H7 (cell line): Measurements from ENCODE around the gene AADACL2. TPM values are rescaled to one million over a fixed set of nuclear protein-coding genes. Genes with fewer than 3 reads are reported as not detected.
"Not testable (repeated sequence)": the region's sequence is repeated elsewhere in the genome, so short reads cannot be mapped to it uniquely, and the experiment has no call there.

Source experiments
- DNase-seq: peaks from one replicate; pipeline ENCODE4 v3.0.0; 2012
- H3K27me3 ChIP-seq: 2 replicates; pipeline ENCODE4 v1.6.0; 2011; ENCODE audit warnings: mild to moderate bottlenecking, low read length; ENCODE audit not compliant: control insufficient read depth, insufficient read depth
- H3K36me3 ChIP-seq: replicated peaks from 2 replicates; pipeline ENCODE4 v1.5.1; 2011; ENCODE audit warnings: low read length; ENCODE audit not compliant: control insufficient read depth, insufficient read depth
- H3K4me3 ChIP-seq: 2 replicates; pipeline ENCODE4 v1.5.1; 2011; ENCODE audit warnings: low read depth, mild to moderate bottlenecking, control low read depth, low read length, moderate library complexity; ENCODE audit not compliant: insufficient read depth
- total RNA-seq: library from RNA; depleted of rRNA; stranded (reverse); fragments of >200 nt; shearing (Covaris generic); gene quantifications from 2 replicates; pipeline ENCODE4 v1.2.3, GENCODE V29; 2014

AADACL2 gene
- total RNA-seq, 1 experiment from 2014 or later: not detected

DNA sequence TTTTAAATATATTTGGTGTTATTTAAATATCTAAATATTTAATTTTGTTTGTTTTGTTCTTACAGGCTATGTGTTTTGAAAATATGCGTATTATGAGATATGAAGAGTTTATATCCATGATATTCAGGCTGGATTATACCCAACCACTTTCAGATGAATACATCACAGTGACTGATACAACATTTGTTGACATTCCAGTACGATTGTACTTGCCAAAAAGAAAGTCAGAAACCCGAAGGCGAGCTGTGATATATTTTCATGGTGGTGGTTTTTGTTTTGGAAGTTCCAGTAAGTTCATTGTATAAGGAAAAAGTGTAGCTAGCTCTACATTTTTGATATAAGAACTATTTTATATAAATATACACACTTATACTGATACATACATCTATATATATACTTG, 6.9 kb downstream of the AADACL2 start:
- Histone ChIP-seq H3K36me3 (no peaks in the 10 kb centered on the region), H3K4me3 (no peak overlapping the region), H3K27me3 (no peaks in the 10 kb centered on the region)
- no peak for DNase-seq

DNA sequence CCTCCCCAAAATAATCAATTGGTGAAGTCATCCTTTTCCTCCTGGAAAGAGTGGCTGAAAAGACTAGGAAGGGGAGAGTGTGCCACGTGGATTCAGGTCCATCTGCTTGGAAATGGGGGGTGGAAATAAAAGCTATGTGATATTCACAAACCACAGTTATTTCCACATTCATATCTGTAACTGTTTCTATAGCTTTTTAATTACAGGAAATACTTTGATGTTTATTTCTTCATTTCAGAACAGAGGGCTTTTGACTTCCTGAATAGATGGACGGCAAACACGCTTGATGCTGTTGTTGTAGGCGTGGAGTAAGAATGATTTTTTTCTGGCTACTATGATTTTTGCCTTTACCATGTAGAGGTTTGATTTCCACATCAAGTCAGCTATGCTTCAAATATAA, 10.1 kb downstream of the AADACL2 start:
- DNase-seq: no peak
- Histone ChIP-seq H3K36me3 (no peaks in the 10 kb centered on the region), H3K4me3 (no peak overlapping the region), H3K27me3 (no peaks in the 10 kb centered on the region)

DNA sequence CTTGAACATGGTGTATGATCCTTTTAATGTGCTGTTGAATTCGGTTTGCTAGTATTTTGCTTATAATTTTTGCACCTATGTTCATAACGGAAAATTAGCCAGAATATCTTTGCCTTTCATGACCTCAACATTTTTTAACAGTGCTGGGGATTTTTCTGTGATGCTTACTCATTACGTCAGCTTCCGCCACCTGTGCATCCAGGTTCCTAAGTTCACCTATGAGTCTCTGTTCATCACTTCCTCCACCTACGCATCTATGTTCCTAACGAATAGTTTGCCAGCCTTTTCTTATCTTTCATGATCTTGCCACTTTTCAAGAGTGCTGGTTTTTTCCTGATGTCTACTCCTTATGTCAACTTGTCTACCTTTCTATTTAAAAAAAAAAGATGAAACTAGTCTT, 16.5 kb downstream of the AADACL2 start:
- Histone ChIP-seq H3K4me3 (no peak overlapping the region), H3K27me3 (no peaks in the 10 kb centered on the region), H3K36me3 (no peaks in the 10 kb centered on the region)
- DNase-seq: no peak

DNA sequence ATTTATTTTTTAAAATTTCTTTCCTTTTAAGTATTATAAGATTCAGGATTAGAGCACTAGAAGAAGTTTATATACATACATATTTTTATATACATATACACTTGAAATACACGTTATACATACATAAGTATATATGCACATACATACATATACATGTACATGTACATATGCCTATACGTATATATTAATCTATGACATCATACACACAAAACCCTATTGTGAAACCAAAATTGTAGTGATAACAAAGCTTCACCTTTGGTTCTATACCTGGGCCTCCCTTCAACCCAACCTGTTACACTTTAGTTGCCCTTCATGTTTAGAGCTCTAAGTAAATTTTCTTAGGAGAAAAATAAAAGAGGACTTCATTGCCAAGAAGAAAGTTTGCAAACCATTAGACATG, 17.0 kb downstream of the AADACL2 start:
- Histone ChIP-seq H3K4me3 (no peak overlapping the region), H3K27me3 (no peaks in the 10 kb centered on the region), H3K36me3 (no peaks in the 10 kb centered on the region)
- DNase-seq: no peak

DNA sequence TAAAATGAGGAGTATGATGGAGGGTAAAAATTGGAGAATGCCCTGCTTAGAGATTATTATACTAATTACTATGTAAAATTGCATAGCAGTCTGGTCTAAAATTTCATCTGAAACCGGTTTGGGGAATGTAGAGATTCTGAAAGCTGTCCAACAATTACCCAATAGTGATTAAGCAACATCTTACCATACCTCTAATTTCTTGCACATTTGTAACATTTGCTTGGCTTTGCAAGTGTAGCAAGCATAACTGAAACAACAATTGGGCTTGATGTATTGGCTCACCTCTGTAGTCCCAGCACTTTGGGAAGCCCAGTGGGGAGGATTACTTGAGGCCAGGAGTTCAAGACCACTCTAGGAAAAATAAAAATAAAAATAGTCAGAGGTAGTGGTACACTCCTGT, 17.4 kb downstream of the AADACL2 start:
- Histone ChIP-seq H3K4me3 (no peak overlapping the region), H3K36me3 (no peaks in the 10 kb centered on the region), H3K27me3 (no peaks in the 10 kb centered on the region)
- no peak for DNase-seq

DNA sequence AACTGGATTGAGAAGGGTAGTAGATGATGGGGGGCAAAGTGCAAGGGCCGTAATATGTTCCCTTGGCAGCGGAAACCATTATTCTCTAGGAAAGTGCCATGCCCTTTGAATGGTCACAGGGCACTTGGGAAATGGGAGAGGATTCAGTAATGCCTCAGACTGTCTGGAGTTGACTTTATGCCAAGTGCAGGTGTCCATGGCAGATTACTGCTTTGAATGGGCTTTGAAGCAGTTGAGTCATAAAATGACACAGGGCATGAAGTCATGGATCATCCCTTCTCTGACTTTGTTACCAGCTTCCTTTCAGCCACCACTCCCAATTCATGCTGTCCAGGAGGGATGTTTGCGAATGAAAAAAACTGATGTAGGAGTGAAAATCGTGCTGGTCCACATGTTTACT, 20.1 kb downstream of the AADACL2 start:
- Histone ChIP-seq H3K27me3 (no peaks in the 10 kb centered on the region), H3K4me3 (no peak overlapping the region), H3K36me3 (no peaks in the 10 kb centered on the region)
- no peak for DNase-seq

DNA sequence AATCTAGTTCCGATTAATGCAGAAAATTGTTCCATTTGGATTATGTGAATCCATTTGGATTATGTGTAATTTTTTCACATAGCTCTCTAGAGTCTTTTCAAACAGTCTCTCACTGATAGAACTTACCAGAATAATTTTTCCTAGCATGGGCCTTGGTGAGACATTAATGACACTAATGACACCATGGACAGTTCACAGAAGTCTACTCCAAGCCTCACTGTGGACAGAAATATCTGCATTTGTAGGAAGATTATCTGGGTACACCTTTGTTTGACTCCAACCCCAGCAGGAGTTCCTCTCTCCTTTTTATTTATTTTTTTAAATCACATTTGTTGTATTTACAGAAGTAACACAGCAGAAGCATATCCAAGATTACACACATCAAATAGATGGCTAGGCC, 27.9 kb downstream of the AADACL2 start:
- Histone ChIP-seq H3K27me3 (no peaks in the 10 kb centered on the region), H3K4me3 (no peak overlapping the region), H3K36me3 (no peaks in the 10 kb centered on the region)
- no peak for DNase-seq

DNA sequence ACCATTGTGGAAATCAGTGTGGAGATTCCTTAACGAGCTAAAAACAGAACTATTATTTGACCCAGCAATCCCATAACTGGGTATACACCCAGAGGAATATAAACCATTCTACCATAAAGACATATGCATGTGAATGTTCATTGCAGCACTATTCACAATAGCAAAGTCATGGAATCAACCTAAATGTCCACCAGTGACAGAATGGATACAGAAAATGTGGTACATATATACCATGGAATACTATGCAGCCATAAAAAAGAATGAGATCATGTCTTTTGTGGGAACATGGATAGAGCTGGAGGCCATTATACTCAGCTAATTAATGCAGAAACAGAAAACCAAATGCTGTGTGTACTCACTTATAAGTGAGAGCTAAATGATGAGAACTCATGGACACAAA, 31.0 kb downstream of the AADACL2 start:
- not testable (repeated sequence) for DNase-seq, H3K36me3 ChIP-seq, H3K4me3 ChIP-seq, H3K27me3 ChIP-seq

DNA sequence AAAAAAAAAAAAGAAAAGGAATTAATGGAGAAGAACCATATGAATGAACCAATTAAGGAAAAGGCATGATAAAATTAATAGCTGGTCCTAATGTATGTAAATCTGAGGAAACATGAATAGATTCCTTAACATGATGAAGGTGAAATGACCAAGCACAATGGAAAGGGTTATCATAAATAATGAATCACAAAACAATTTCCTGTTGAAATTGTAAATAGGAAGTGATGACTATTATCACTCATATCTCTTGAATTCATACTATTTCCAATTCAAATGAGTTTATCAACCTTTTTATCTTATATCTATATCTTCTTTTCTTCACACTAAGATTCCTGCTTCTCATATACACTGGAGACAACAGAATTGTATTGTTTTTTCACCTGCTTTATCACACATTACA, 32.0 kb downstream of the AADACL2 start:
- Histone ChIP-seq H3K27me3 (no peaks in the 10 kb centered on the region), H3K36me3 (no peaks in the 10 kb centered on the region), H3K4me3 (no peak overlapping the region)
- no peak for DNase-seq

DNA sequence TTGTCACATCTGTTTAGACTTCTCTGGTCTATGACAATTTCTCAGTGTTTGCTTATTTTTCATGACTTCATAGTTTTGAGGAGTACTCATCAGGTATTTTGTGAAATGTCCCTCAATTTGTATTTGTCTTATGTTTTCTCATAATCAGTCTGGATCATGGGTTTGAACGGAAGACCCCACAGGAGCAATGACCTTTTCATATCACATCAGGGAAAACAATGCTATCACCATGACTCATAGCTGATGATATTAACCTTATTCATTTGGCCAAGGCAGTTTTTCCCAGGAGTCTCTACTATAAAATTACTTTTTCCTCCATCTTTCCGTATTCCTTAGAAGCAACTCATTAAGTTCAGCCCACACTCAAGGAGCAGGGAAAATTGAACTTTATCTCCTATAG, 32.7 kb downstream of the AADACL2 start:
- H3K27me3 ChIP-seq: no peaks in the 10 kb centered on the region
- no peak overlapping the region for H3K4me3 ChIP-seq
- DNase-seq: no peak
- no peaks in the 10 kb centered on the region for H3K36me3 ChIP-seq

DNA sequence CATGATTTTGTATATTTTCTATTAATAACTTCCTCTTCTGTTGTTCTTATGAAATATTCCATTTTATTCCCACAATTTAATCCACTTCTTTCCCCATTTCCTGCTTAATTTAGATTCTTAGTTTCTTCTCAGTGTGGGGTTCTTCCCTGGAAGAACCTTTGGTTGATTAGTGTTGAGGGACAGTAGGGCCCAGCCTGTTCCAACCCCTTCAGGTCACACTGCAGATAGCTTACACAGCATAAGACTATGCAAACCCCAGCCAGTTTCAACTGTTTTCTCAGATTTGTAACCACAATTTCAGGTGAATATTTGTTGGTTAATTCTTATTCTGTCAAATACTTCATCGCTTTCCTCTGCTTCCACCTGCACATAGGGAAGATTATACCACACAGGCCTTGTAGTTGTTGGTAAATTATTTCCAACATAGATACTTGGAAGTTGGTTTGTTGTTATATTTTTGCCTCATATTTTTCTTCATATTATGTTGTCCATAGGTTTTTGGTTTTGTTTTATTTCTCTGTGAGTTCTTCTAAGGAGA, 34.7 kb downstream of the AADACL2 start:
- Histone ChIP-seq H3K4me3 (no peak overlapping the region), H3K27me3 (no peaks in the 10 kb centered on the region), H3K36me3 (no peaks in the 10 kb centered on the region)
- DNase-seq: no peak

DNA sequence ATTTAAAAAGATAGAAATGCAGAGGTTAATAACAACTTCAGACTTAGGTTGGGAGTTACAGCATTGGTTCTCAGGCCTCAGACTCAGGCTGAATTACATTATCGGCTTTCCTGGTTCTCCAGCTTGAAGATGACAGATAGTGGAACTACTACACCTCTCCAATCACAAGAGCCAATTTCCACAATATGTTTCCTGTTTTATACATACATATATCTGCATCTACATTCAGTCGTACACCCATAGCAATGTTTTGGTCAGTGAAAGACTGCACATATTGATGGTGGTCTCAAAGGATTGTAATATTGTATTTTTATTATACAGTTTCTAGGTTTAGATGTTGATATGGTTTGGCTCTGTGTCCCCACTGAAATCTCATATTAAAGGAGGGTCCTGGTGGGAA, 35.4 kb downstream of the AADACL2 start:
- DNase-seq: no peak
- no peak overlapping the region for H3K4me3 ChIP-seq
- no peaks in the 10 kb centered on the region for H3K27me3 ChIP-seq
- no peaks in the 10 kb centered on the region for H3K36me3 ChIP-seq

DNA sequence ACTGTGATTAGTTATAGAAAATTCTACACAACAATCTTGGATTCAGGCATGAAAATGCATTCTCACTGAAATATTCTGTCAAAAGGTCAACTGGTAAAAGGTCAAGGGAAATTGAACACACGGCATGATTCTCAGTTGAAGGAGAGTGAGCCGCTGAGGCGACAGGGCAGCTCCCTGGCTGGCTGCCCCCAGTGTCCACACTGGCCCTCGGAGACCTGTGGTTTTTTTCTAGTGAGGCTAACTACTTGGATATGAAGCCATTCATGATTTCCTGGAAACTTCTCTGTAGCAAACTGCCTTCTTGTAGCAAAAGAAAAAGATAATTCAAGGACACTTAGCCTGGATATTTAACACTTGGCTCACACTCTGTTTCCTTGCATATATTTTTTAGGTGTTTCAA, 37.2 kb downstream of the AADACL2 start:
- Histone ChIP-seq H3K36me3 (no peaks in the 10 kb centered on the region), H3K4me3 (no peak overlapping the region), H3K27me3 (no peaks in the 10 kb centered on the region)
- no peak for DNase-seq

DNA sequence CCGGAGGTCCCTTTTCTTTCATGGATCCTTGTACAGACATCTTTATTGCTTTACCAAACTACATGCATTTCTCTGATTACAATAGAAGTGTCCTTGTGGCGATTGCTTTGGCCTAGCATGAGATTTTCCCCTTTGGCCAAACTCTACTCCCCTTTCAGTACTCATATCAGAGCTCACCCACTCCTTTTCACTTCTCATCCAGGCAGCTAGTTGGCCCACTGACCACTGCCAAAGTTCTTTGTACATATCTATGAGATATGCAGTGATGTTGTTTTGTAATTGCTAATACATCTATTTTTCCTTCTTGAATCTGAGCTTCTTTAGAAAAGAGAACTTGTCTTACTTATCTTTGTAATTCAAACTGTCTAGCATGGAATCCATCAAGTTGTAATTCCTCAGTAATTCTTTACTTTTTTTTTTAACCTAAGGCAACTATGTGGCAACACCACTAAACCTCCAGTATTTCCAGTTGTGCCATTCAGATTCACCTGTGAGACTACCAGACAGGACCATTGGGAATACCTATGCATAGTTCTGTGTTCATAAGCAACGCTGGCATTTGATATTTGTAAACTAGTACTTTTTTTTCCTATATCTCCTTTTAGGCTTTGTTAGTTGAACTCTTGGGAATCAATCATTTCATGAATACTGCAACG, 39.2 kb downstream of the AADACL2 start:
- DNase-seq: no peak
- Histone ChIP-seq H3K4me3 (no peak overlapping the region), H3K27me3 (no peaks in the 10 kb centered on the region), H3K36me3 (no peaks in the 10 kb centered on the region)

DNA sequence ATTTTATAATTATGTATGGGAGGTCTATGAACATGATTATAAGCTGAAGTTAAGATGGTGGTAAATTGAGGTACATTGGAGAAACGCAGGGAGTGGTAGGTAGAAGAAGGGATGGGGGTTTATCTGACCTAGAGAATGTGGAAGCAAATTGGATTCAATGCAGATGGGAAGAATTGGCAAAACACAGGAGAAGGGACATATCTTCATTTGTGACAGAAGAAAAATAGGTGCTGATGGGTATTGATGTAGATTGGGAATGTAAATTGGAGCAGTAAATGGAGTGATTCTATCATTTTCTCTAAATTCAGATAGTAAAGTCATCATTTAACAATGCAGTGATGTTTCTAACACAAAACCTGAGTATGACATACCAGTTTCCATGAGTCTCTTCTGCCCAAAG, 40.5 kb downstream of the AADACL2 start:
- Histone ChIP-seq H3K4me3 (no peak overlapping the region), H3K27me3 (no peaks in the 10 kb centered on the region), H3K36me3 (no peaks in the 10 kb centered on the region)

DNA sequence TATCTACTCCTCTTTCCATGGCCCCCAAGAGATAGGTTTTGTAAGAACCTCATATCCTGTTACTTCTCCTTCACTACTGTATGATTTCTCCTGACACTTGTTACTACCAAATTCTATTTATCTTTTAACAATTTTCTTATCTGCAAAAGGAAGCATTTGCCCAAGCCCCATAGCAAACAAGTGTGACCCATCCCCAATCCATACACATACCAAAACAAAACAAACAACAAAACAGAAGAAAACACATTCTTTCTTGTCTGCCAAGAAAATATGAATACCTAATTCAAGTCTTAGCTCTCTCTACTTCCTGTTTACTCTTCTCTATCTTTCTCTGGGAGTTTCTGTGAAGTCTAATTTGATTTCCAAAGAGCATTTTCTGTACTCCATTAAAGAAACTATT, 41.2 kb downstream of the AADACL2 start:
- Histone ChIP-seq H3K4me3 (no peak overlapping the region), H3K27me3 (no peaks in the 10 kb centered on the region), H3K36me3 (no peaks in the 10 kb centered on the region)
- no peak for DNase-seq

More for the DNA sequence above, 40.5 kb downstream of the AADACL2 start:
- no peak for DNase-seq
